Lower leg skin (tissue), 4 donors: Measurements from ENCODE around the gene ADD1. TPM values are rescaled to one million over a fixed set of nuclear protein-coding genes. Genes with fewer than 3 reads are reported as not detected.

Experiments used
- DNase-seq, 2 donors: peaks; one replicate each; pipeline ENCODE4 v3.0.0-alpha.2; 2019; ENCODE audit warnings: low spot score in 2 of 2
- H3K4me3 ChIP-seq: fragments of 200-600 bp; sonication (generic); 2 replicates; pipeline ENCODE4 v1.5.1; 2017; ENCODE audit warnings: mild to moderate bottlenecking, low read depth; ENCODE audit not compliant: poor library complexity, severe bottlenecking
- CTCF ChIP-seq, 3 donors: fragments of 450-650 bp; IDR thresholded peaks; one replicate each; pipeline ENCODE4 v1.5.1; 2016; ENCODE audit warnings: antibody characterized with exemption in 3 of 3, mild to moderate bottlenecking in 3 of 3, moderate library complexity in 2 of 3
- POLR2A ChIP-seq, 2 donors: fragments of 450-650 bp; IDR thresholded peaks; one replicate each; pipeline ENCODE4 v1.6.1; 2016 to 2017; ENCODE audit warnings: antibody characterized with exemption in 2 of 2, mild to moderate bottlenecking in 1 of 2, moderate library complexity in 1 of 2
- WGBS, 2 donors: methylation state at CpG; one replicate each; pipeline ENCODE4 v1.1.5; 2018; 5-methylcytosine and 5-hydroxymethylcytosine counted together
- intact Hi-C: fragments of 100-400 bp; cut with DNase I; formaldehyde crosslinking; loops from one replicate; pipeline ENCODE4 v1.15.0; 2023; ENCODE audit warnings: low total_unique reads
- total RNA-seq, 4 donors: library from RNA; depleted of rRNA; stranded (reverse); fragments of >200 nt; gene quantifications; one replicate each; pipeline ENCODE4 v1.1.0, GENCODE V29; 2016

Gene ADD1
- total RNA-seq, 4 donors from 2014 or later = 102 to 153 (median 135) TPM

GRCh38 chr4:2800691-2801596, 42.7 kb upstream of the ADD1 start:
- no peak overlapping the region for H3K4me3 ChIP-seq
- 8 to 15% methylated on average over 24 to 29 of the region's 29 CpGs for WGBS, 2 donors
- DNase-seq = peak in 1 of 2 donors; percentile 95
- intact Hi-C loops = no loop called here
- TF ChIP-seq POLR2A (IDR thresholded peaks at IDR 0.05) = no peak
- no peak for TF ChIP-seq CTCF (IDR thresholded peaks at IDR 0.05)

- 92 to 94% methylated on average over 24 to 27 of the region's 27 CpGs for WGBS, 2 donors
- DNase-seq = peak in 1 of 2 donors; percentile 85
- no peak overlapping the region for H3K4me3 ChIP-seq
- no peak for TF ChIP-seq CTCF (IDR thresholded peaks at IDR 0.05)
- no peak for TF ChIP-seq POLR2A (IDR thresholded peaks at IDR 0.05)
- intact Hi-C loops = no loop called here
These were observed 40.8 kb upstream of the ADD1 start for GRCh38 chr4:2802618-2803531.

GRCh38 chr4:2803624-2804448, 39.8 kb upstream of the ADD1 start:
- peak; percentile 90 to 94 for DNase-seq
- TF ChIP-seq POLR2A (IDR thresholded peaks at IDR 0.05) (no peak), CTCF (IDR thresholded peaks at IDR 0.05) (no peak)
- no peak overlapping the region for H3K4me3 ChIP-seq
- 57 to 59% methylated on average over 18 to 20 of the region's 20 CpGs for WGBS, 2 donors
- intact Hi-C loops = no loop called here

GRCh38 chr4:2804449-2804972, 39.1 kb upstream of the ADD1 start:
- DNase-seq = peak in 1 of 2 donors; percentile 86
- WGBS, 2 donors = 59 to 91% methylated on average over 9 to 10 of the region's 10 CpGs
- no peak overlapping the region for H3K4me3 ChIP-seq
- intact Hi-C loops = no loop called here
- no peak for TF ChIP-seq CTCF (IDR thresholded peaks at IDR 0.05)
- no peak for TF ChIP-seq POLR2A (IDR thresholded peaks at IDR 0.05)

GRCh38 chr4:2804973-2805501, 38.6 kb upstream of the ADD1 start:
- peak in 1 of 2 donors; percentile 91 for DNase-seq
- WGBS, 2 donors = 61 to 71% methylated on average over 6 to 13 of the region's 13 CpGs
- intact Hi-C loops = no loop called here
- TF ChIP-seq POLR2A (IDR thresholded peaks at IDR 0.05) = no peak
- no peak for TF ChIP-seq CTCF (IDR thresholded peaks at IDR 0.05)
- no peak overlapping the region for H3K4me3 ChIP-seq
